ENCODE results near the gene HSPA12A.
A peak's percentile ranks its signal among the peaks of the same experiment; 100 is the strongest.

Gene HSPA12A

GRCh38 chr10:116676118-116676517 is 66.2 kb downstream of the HSPA12A start:
- Histone ChIP-seq H4K8ac (ENCODE audit: low read depth, low read length) (no peak overlapping the region), H3K18ac (ENCODE audit: low read length) (no peak overlapping the region), H3K36me3 (ENCODE audit: control insufficient read depth in 1 of 2, insufficient read depth in 2 of 2, low read length in 2 of 2) (no peaks in the 10 kb centered on the region), H3K79me1 (ENCODE audit: low read length) (no peaks in the 10 kb centered on the region), H3K4me3 (ENCODE audit: low read depth, low read length) (no peak overlapping the region), H4K12ac (ENCODE audit: low read depth, low read length) (no peak overlapping the region), H3K14ac (ENCODE audit: low read length) (no peak overlapping the region), H2BK120ac (ENCODE audit: insufficient read depth, low read length, poor library complexity) (no peak overlapping the region), H3K9me3 (ENCODE audit: insufficient read depth, low read depth, low read length) (peaks cover 1% of the 10 kb centered on the region), H3K4me2 (ENCODE audit: low read length) (no peak overlapping the region), H2BK12ac (ENCODE audit: low read length) (no peak overlapping the region), H3K79me2 (ENCODE audit: control insufficient read depth, insufficient read depth, low read length, poor library complexity) (no peaks in the 10 kb centered on the region), H2BK5ac (ENCODE audit: low read depth, low read length, poor library complexity) (no peak overlapping the region), H3K9ac (ENCODE audit: low read length) (no peak overlapping the region), H2AK5ac (ENCODE audit: low read length) (no peak overlapping the region), H3K4ac (ENCODE audit: low read depth, low read length) (no peak overlapping the region), H3K27ac (ENCODE audit: low read depth, low read length) (no peak overlapping the region), H3K4me1 (ENCODE audit: control insufficient read depth in 1 of 2, insufficient read depth in 2 of 2, low read length in 2 of 2) (peaks cover 2% of the 10 kb centered on the region in 2 experiments), H2AFZ (ENCODE audit: insufficient read depth, low read length, poor library complexity) (no peak overlapping the region), H3K27me3 (ENCODE audit: insufficient read depth, low read length) (no peaks in the 10 kb centered on the region), H3K23ac (ENCODE audit: low read length) (no peak overlapping the region), H4K91ac (ENCODE audit: low read depth, low read length) (no peak overlapping the region)
- no CpG with 5 or more reads among the region's 11 CpGs for WGBS (ENCODE audit: extremely low coverage, insufficient coverage, insufficient read length)
- no peak for DNase-seq

GRCh38 chr10:116674901-116675423 is 67.4 kb downstream of the HSPA12A start:
- H3K27me3 ChIP-seq (ENCODE audit: insufficient read depth, low read length) = no peaks in the 10 kb centered on the region
- DNase-seq = no peak
- no peak overlapping the region for H2AFZ ChIP-seq (ENCODE audit: insufficient read depth, low read length, poor library complexity)
- no peak overlapping the region for H3K27ac ChIP-seq (ENCODE audit: low read depth, low read length)
- peaks cover 1% of the 10 kb centered on the region for H3K9me3 ChIP-seq (ENCODE audit: insufficient read depth, low read depth, low read length)
- no peak overlapping the region for H4K8ac ChIP-seq (ENCODE audit: low read depth, low read length)
- no CpG with 5 or more reads among the region's 32 CpGs for WGBS (ENCODE audit: extremely low coverage, insufficient coverage, insufficient read length)
- peaks cover 1% of the 10 kb centered on the region for H3K79me1 ChIP-seq (ENCODE audit: low read length)
- H3K36me3 ChIP-seq (ENCODE audit: control insufficient read depth in 1 of 2, insufficient read depth in 2 of 2, low read length in 2 of 2) = no peaks in the 10 kb centered on the region
- H4K91ac ChIP-seq (ENCODE audit: low read depth, low read length) = no peak overlapping the region
- no peak overlapping the region for H3K23ac ChIP-seq (ENCODE audit: low read length)
- no peak overlapping the region for H2BK5ac ChIP-seq (ENCODE audit: low read depth, low read length, poor library complexity)
- no peak overlapping the region for H3K14ac ChIP-seq (ENCODE audit: low read length)
- H2BK120ac ChIP-seq (ENCODE audit: insufficient read depth, low read length, poor library complexity) = no peak overlapping the region
- H2BK12ac ChIP-seq (ENCODE audit: low read length) = no peak overlapping the region
- no peak overlapping the region for H3K18ac ChIP-seq (ENCODE audit: low read length)
- H3K4me2 ChIP-seq (ENCODE audit: low read length) = no peak overlapping the region
- no peak overlapping the region for H3K4ac ChIP-seq (ENCODE audit: low read depth, low read length)
- H3K4me1 ChIP-seq (ENCODE audit: control insufficient read depth in 1 of 2, insufficient read depth in 2 of 2, low read length in 2 of 2) = peaks cover 8 to 11% of the 10 kb centered on the region in 2 experiments
- peaks cover under 1% of the 10 kb centered on the region for H3K79me2 ChIP-seq (ENCODE audit: control insufficient read depth, insufficient read depth, low read length, poor library complexity)
- H3K9ac ChIP-seq (ENCODE audit: low read length) = no peak overlapping the region
- no peak overlapping the region for H4K12ac ChIP-seq (ENCODE audit: low read depth, low read length)
- H2AK5ac ChIP-seq (ENCODE audit: low read length) = no peak overlapping the region
- H3K4me3 ChIP-seq (ENCODE audit: low read depth, low read length) = no peak overlapping the region

DNA sequence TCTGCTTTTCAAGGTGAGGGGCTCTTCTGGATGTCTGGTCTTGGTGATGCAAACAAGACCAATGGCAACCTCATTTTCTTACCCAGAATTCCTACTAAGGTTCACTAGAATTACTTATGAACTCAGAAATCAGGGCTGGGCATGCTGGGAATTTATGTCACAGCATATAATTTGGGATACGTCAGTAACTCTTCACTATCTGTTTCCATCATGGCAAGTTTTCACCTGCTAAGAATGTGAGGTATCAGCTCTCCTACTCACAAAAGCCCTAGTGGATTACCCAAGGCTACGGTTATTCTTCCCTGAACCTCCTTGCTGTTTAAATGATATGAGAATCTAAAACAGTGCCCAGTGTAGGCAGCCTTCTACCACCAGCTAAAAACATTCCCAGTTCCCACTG is 68.5 kb downstream of the HSPA12A start:
- Histone ChIP-seq H4K8ac (ENCODE audit: low read depth, low read length) (no peak overlapping the region), H3K4ac (ENCODE audit: low read depth, low read length) (no peak overlapping the region), H3K14ac (ENCODE audit: low read length) (no peak overlapping the region), H3K27ac (ENCODE audit: low read depth, low read length) (no peak overlapping the region), H2AFZ (ENCODE audit: insufficient read depth, low read length, poor library complexity) (no peak overlapping the region), H3K9ac (ENCODE audit: low read length) (no peak overlapping the region), H4K12ac (ENCODE audit: low read depth, low read length) (no peak overlapping the region), H3K23ac (ENCODE audit: low read length) (no peak overlapping the region), H2BK120ac (ENCODE audit: insufficient read depth, low read length, poor library complexity) (no peak overlapping the region), H2AK5ac (ENCODE audit: low read length) (no peak overlapping the region), H3K27me3 (ENCODE audit: insufficient read depth, low read length) (no peaks in the 10 kb centered on the region), H3K4me3 (ENCODE audit: low read depth, low read length) (no peak overlapping the region), H2BK5ac (ENCODE audit: low read depth, low read length, poor library complexity) (no peak overlapping the region), H3K9me3 (ENCODE audit: insufficient read depth, low read depth, low read length) (peaks cover 1% of the 10 kb centered on the region), H2BK12ac (ENCODE audit: low read length) (no peak overlapping the region), H3K4me1 (ENCODE audit: control insufficient read depth in 1 of 2, insufficient read depth in 2 of 2, low read length in 2 of 2) (peaks cover 12 to 19% of the 10 kb centered on the region in 2 experiments), H3K4me2 (ENCODE audit: low read length) (no peak overlapping the region), H4K91ac (ENCODE audit: low read depth, low read length) (no peak overlapping the region), H3K79me1 (ENCODE audit: low read length) (peaks cover 5% of the 10 kb centered on the region), H3K18ac (ENCODE audit: low read length) (no peak overlapping the region), H3K79me2 (ENCODE audit: control insufficient read depth, insufficient read depth, low read length, poor library complexity) (peaks cover 7% of the 10 kb centered on the region), H3K36me3 (ENCODE audit: control insufficient read depth in 1 of 2, insufficient read depth in 2 of 2, low read length in 2 of 2) (no peaks in the 10 kb centered on the region)
- no CpG with 5 or more reads among the region's 2 CpGs for WGBS (ENCODE audit: extremely low coverage, insufficient coverage, insufficient read length)
- DNase-seq = peak in 1 of 2 donors; percentile 63

DNA sequence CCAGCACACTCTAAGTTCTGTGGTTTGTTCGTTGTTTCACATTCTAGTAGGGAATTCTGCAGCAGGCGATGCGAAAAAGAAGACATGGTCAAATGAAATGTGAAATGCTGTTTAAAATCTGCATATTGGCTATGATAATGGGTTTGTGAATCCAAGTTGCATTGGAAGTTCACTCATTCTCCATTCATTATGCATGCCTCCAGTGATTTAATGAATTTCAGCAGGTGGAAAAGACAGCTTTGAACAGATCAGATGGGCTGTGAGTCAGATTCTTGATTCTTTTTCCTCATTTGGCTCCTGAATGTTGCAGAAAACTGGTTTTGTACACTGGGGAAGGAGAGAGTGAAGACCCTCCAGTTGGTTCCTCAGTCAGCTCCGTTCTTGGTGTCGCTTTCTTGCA is 69.5 kb downstream of the HSPA12A start:
- Histone ChIP-seq H2BK5ac (ENCODE audit: low read depth, low read length, poor library complexity) (no peak overlapping the region), H3K27me3 (ENCODE audit: insufficient read depth, low read length) (no peaks in the 10 kb centered on the region), H3K14ac (ENCODE audit: low read length) (no peak overlapping the region), H2BK12ac (ENCODE audit: low read length) (no peak overlapping the region), H3K9me3 (ENCODE audit: insufficient read depth, low read depth, low read length) (peaks cover 1% of the 10 kb centered on the region), H3K18ac (ENCODE audit: low read length) (no peak overlapping the region), H3K4me1 (ENCODE audit: control insufficient read depth in 1 of 2, insufficient read depth in 2 of 2, low read length in 2 of 2) (peaks cover 12 to 21% of the 10 kb centered on the region in 2 experiments), H3K36me3 (ENCODE audit: control insufficient read depth in 1 of 2, insufficient read depth in 2 of 2, low read length in 2 of 2) (peaks cover 2 to 5% of the 10 kb centered on the region in 2 experiments), H2BK120ac (ENCODE audit: insufficient read depth, low read length, poor library complexity) (no peak overlapping the region), H2AK5ac (ENCODE audit: low read length) (no peak overlapping the region), H2AFZ (ENCODE audit: insufficient read depth, low read length, poor library complexity) (no peak overlapping the region), H3K79me1 (ENCODE audit: low read length) (peaks cover 5% of the 10 kb centered on the region), H3K4me2 (ENCODE audit: low read length) (no peak overlapping the region), H4K8ac (ENCODE audit: low read depth, low read length) (no peak overlapping the region), H4K12ac (ENCODE audit: low read depth, low read length) (no peak overlapping the region), H3K27ac (ENCODE audit: low read depth, low read length) (no peak overlapping the region), H3K9ac (ENCODE audit: low read length) (no peak overlapping the region), H3K4ac (ENCODE audit: low read depth, low read length) (no peak overlapping the region), H3K79me2 (ENCODE audit: control insufficient read depth, insufficient read depth, low read length, poor library complexity) (peaks cover 7% of the 10 kb centered on the region), H3K23ac (ENCODE audit: low read length) (no peak overlapping the region), H3K4me3 (ENCODE audit: low read depth, low read length) (no peak overlapping the region), H4K91ac (ENCODE audit: low read depth, low read length) (no peak overlapping the region)
- WGBS (ENCODE audit: extremely low coverage, insufficient coverage, insufficient read length) = no CpG with 5 or more reads among the region's 5 CpGs
- DNase-seq = no peak
